Esophagus mucosa (tissue), 1 donor: ENCODE results near the gene COL15A1. TPM values are rescaled to one million over a fixed set of nuclear protein-coding genes. Genes with fewer than 3 reads are reported as not detected.

Source experiments
- ATAC-seq: fragments of 200-7000 bp; cut with Tn5 transposase; one replicate; pipeline ENCODE4 v1.9.1; 2020
- total RNA-seq: library from RNA; stranded (reverse); gene quantifications from one replicate; pipeline ENCODE4 v1.2.4, GENCODE V29; 2023
- donor health status: DM: yes; HTN: yes; CAD: no.

The COL15A1 gene
- total RNA-seq, 1 donor from 2014 or later: 7.5 TPM

GRCh38 chr9:98949565-98949964, 5.9 kb downstream of the COL15A1 start:
- no peak for ATAC-seq

DNA sequence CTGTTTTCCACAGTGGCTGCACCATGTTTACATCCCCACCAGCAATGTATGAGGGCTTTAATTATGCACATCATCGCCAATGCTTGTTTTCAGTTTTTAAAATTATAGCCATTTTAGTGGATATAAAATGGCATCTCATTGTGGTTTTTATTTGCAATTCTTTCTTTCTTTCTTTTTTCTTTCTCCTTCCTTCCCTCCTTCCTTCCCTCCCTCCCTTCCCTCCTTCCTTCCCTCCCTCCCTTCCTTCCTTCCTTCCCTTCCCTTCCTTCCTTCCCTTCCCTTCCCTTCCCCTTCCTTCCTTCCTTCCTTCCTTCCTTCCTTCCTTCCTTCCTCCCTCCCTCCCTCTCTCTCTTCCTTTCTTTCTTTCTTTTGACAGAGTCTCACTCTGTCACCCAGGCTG, 6.6 kb downstream of the COL15A1 start:
- no peak for ATAC-seq

GRCh38 chr9:98951967-98952366, 8.3 kb downstream of the COL15A1 start:
- ATAC-seq: no peak

GRCh38 chr9:98953581-98954243, 10.0 kb downstream of the COL15A1 start:
- no peak for ATAC-seq

- no peak for ATAC-seq
Observed at GRCh38 chr9:98954244-98954610, 10.5 kb downstream of the COL15A1 start.

GRCh38 chr9:98955259-98955658, 11.6 kb downstream of the COL15A1 start:
- no peak for ATAC-seq

DNA sequence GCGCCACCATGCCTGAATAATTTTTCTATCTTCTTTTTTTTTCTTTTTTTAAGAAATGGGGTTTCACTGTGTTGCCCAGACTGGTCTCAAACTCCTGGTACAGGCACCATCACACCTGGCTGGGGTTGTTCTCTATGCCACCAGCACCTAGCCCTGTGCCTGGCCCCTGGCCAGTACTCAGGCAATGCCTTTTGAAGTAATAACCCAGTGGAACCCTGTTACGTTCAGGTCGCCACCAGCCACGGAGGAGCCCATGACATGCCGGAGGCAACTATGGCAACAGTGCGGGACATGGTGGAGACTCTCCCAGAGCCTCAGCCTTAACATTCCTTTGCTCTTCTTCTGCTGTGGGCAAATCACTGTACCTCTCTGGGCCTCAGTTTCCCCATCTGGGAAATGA, 14.1 kb downstream of the COL15A1 start:
- no peak for ATAC-seq

- no peak for ATAC-seq
Observed at GRCh38 chr9:98958271-98958984, 14.7 kb downstream of the COL15A1 start.

GRCh38 chr9:98960409-98960808, 16.7 kb downstream of the COL15A1 start:
- no peak for ATAC-seq

- ATAC-seq: no peak
Observed at GRCh38 chr9:98961513-98962180, 17.9 kb downstream of the COL15A1 start.

- no peak for ATAC-seq
Observed at GRCh38 chr9:98962181-98962560, 18.5 kb downstream of the COL15A1 start.

DNA sequence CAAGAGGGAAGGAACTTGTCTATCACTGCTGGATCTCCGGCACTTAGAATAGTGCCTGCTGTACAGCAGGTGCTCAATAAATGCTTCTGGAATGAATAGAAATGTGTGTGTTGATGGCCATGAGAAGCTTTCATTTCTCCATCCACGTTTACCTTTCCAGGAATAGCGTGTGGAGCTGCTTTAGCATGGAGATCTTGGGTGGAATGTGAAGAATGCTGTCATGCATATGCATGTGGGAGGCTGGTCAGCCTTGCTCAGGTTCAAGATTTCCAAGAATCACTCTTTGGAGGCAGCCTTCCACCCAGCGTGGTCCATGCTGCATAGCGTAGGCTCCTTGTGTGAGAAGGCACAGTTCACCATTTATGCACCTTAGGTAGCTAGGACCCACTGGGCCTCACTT, 19.2 kb downstream of the COL15A1 start:
- no peak for ATAC-seq

GRCh38 chr9:98964201-98964600, 20.5 kb downstream of the COL15A1 start:
- no peak for ATAC-seq

DNA sequence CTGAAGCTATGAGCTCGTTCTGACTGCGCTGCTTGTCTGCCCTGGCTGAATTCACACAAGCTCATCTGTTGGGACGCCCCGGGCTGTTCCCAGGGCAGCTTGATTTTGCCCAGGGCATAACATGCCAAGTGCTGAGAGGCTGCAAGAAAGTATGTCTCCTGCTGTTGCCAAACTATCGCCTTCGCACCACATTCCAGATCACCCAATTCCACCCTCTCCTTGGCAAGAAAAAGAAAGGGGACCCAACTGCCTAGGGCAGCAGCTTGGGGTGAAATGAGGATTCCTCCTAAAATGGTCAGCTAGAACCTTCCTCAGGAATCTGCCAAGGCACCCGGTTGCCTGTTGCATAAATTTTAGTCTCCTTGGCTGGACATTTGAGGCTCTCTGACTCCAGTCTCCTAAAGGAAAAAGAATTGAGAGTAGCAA, 21.2 kb downstream of the COL15A1 start:
- no peak for ATAC-seq

GRCh38 chr9:98966676-98967075, 23.0 kb downstream of the COL15A1 start:
- ATAC-seq: no peak

DNA sequence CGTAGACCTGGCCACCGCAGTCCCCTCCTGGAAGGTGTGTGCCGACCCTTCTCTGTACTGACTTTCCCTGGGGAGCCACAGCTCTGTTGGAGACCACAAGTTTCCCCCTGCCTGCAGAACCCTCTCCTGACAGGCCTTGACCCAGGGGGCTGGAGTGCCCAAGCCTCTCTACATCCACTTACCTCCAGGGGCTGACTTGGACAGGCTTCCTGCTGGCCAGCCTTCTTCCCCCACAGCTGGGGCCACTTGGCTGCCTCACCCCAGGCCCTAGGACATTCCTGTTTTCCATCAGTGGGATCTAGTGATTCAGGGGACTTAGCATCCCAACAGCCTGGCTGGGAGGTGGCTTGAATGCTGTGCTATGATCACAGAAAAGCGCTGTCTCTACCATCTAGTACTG, 23.6 kb downstream of the COL15A1 start:
- no peak for ATAC-seq

DNA sequence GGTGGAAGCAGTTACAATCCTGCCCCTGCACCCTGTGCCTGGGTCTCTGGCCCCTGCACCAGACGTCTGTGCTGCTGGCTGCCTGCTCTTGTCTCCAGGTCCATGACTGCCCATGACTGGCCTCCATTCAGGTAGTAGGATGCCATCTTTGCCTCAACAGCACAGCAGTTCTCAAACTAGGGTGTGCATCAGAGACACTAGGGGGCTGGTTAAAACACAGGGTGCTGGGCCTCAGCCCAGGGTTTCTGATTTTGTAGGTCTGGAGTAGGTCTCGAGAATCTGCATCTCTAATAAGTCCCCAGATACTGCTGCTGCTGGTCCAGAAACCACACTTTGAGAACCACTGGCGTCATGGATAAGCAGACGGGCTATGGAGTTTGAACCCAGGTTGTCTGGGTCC, 24.0 kb downstream of the COL15A1 start:
- ATAC-seq: no peak

- no peak for ATAC-seq
Observed at GRCh38 chr9:98968601-98969337, 25.1 kb downstream of the COL15A1 start.

DNA sequence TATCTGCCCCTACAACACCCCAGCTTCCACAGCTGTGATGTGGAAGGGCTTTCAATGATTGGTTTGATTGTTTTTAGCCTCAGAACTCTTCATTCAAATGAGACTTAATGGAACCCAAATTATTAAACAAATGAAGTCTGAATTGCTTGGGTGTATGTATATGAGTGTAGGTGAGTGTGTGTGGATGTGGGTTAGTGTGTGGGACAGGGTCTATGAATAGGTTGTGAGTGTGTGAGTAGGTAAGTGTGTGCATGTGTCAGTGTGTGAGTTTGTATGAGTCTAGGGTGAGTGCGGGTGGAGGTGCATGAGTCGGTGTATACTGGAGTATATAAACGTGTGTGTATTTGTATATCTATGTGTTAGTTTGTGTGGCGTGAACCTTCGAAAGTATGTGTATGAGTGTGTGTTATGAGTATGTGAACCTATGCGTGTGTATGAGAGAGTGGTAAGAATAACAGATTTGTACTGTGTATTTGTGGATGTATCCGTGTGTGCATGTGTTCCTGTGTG, 26.9 kb downstream of the COL15A1 start:
- ATAC-seq: no peak

GRCh38 chr9:98971168-98971914, 27.6 kb downstream of the COL15A1 start:
- no peak for ATAC-seq

DNA sequence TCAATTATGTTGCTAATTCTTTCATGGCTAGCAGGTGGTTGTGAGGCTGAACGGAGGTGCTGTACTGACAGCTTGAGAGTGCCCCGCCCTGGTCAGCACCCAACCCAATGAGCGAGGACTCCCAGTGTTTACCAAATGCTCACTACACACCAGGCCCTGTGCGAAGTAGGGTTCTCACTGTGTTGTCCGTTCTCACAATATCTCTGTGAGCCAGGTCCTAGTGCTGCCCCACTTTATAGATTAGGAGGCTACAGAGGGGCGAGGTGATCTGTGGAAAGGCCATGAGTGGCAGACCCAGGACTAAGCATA, 28.2 kb downstream of the COL15A1 start:
- ATAC-seq: no peak

GRCh38 chr9:98972716-98973115, 29.0 kb downstream of the COL15A1 start:
- ATAC-seq: no peak

- no peak for ATAC-seq
Observed at GRCh38 chr9:98973171-98973570, 29.5 kb downstream of the COL15A1 start.
